GM04503 (cell line): ENCODE results near the gene TIMM10B.
A peak's percentile ranks its signal among the peaks of the same experiment; 100 is the strongest.

Source experiments
- DNase-seq: peaks from one replicate; pipeline ENCODE4 v3.0.0-alpha.2; 2012; ENCODE audit warnings: low read depth

Gene TIMM10B, protein sequence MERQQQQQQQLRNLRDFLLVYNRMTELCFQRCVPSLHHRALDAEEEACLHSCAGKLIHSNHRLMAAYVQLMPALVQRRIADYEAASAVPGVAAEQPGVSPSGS

DNA sequence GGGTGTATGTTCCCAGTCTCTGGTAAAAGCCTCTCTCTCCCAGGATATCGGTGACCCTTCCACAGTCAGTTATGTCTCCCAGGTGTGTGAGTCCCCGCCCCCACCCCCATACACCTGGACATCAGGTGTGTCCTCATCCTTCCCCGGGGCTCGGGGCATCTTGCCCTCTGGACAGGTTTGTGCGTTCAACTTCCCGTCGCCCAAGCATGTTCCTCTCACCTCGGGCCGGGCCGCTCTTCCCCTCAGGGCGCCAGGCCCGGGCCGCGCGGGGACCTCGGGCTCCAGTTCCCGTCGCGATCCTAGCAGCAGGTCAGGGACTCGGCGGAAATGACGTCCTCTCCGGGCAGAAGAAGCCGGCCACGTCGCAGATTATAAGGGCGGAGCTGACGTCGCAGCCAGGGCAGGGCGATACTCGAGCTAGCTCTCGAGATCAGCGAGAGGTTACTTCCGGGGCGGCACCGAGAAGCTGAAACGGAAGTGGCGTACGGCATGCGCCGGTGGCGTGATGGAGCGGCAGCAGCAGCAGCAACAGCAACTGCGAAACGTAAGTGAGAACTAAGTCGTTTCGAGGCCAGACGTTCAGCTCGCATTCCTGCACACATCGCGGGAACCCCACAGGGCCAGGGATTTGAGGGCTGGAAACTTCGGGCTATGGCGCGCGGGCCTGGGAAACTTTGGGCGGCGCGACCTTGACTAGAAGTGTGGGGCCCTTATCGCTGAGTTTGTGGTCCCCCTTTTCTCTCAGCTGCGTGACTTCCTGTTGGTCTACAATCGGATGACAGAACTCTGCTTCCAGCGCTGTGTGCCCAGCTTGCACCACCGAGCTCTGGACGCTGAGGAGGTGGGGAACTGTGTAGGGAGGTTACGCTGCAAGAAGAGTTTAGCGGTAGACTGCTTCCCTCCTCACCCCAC lies at the start of gene TIMM10B, which contains the start of gene ARFIP2:
Gene TIMM10B (plus strand): TSS at position 490 of the 912 bp plus-strand sequence. CDS start 16 bp downstream, at position 506.
Gene ARFIP2 (minus strand): TSS at position 320 of the 912 bp plus-strand sequence. CDS start 910 bp downstream, outside the sequence.
- DNase-seq, result peak; percentile 91

DNA sequence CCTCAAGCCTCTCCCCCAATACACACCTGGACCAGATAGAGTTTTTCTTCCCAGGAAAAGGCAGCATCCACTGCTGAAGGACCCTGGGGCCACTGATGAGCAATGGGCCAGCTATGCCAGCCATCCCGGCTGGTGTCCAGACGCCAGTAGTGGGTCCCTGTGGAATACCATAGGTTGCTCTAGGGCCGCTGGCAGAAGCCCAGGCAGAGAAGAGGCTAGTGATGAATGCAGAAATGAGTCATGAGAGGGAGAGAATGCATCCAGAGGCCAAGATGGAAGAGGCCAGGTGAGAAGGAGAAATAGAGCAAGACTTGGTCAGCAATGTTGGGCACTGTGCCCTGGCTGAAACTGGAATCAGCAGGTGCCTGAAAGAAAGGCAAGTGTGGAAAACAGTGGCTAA lies 49.4 kb upstream of the TIMM10B start:
- DNase-seq, result peak; percentile 76

GRCh38 chr11:6433998-6434660 lies 47.2 kb upstream of the TIMM10B start:
- no peak for DNase-seq

DNA sequence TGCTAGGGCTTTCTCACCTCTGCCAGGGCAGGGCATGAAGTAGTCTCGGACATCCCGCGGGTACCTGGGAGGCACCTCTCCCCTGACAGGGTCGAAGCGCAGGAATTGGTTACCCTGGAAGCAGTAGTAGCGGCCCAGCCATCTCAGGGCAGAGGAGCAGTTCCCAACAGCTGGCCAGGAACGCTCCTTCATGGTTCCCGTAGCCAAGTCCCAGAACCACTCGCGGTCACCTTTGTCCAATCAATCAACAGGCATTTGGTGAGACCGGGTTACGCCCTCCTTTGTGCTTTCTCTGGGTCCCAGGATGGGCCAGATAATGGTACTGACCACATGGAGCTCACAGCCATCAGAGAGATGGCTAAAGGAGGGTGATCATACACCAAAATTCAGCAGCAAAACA lies 43.9 kb upstream of the TIMM10B start:
- DNase-seq, result no peak

DNA sequence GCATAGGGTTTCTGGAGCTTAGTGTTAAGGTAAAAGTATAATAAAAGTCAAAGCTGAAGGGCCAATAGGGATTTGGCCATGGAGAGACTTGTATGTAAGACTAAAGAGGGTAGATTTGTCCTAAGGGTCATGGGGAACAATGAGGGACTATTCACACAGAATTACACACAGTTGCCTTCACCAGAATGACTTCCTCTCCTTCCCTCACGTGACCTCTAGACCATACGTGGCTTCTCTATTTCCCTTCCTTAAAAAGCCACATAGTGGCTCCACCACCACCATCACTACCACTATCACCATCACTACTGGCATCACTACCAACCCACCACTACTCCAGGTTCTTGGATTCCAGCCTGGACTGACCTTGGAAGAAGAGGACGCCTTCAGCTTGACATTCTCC lies 43.3 kb upstream of the TIMM10B start:
- DNase-seq, result no peak

GRCh38 chr11:6438979-6439571 lies 42.2 kb upstream of the TIMM10B start:
- no peak for DNase-seq

GRCh38 chr11:6440906-6441358 lies 40.4 kb upstream of the TIMM10B start, which contains the start of gene HPX:
TSS of gene HPX (minus strand) at chr11:6440987. CDS start at chr11:6440963, 24 bp downstream.
- no peak for DNase-seq

- DNase-seq, result no peak
These were observed 38.9 kb upstream of the TIMM10B start for GRCh38 chr11:6442441-6442840.

DNA sequence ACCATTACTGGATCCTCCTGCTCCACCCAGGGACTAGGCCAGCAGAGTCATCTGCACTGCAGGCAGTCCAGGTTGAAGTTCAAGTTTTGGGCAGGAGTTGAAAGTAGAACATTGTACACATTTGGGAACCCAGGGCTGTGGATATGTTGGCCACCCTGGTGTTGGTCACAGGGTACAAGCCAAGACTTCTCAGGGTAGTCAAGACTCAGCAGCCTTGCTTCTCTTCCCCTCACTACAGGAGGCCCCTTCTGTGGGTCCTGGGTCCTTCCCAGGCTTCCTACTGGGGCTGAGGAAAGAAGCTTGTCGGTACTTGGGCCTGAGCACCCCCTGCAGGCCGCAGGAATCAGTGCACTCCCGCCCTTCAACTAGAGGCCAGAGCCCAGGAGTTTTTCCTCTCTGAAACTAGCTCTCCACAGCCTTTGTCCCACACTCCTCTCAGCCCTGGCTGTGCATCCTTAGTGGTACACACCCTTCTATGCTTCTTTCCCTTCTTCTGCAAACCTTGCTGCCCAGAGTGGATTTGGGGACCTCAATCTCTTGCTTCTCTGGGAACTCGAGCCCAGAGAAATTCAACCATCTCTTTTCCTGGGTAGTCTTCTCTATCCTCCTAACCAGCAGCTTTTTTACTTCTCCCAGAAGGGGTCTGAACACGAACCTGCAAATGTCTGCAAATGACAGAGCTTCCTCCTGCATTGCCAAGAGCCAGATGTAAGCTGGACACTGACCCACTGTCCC lies 37.9 kb upstream of the TIMM10B start:
- DNase-seq, result no peak

DNA sequence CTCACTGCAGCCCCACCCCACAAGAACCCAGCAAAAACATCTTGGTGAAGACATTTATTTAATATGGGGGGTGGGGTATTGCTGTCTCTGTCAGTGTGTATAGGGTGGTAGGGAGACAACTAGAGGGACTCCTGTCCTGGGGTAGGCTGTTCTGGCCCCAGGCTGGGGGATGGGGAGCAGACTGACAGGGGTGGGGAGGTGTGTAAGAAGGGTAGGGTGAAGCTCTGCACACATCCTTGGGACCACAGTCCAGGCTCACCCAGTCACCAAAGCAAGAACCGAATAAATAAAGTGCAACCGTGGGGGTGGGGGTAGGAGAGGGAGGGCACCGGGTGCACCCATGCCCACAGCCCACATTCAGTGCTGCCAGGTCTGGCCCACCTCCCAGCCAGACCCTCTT lies 32.7 kb upstream of the TIMM10B start:
- DNase-seq, result no peak

DNA sequence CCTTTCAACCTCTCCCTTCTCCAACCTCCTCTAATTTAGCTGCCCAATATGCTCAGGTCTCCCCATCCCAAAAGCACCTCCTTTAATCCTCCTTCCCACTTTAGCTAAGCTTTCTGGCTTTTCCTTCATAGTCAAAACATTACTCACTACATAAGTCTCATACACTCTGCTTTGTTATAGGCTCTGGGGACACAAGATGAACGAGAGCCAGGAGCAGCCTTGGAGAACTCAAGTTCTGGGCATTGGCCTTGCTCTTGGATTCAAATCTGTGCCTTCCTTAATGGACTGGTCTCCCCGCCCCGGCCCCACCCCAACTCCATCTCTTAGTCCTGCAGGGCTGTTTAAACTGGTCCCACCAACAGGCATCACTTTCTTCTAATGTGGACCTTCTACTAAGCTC lies 29.1 kb upstream of the TIMM10B start:
- no peak for DNase-seq

DNA sequence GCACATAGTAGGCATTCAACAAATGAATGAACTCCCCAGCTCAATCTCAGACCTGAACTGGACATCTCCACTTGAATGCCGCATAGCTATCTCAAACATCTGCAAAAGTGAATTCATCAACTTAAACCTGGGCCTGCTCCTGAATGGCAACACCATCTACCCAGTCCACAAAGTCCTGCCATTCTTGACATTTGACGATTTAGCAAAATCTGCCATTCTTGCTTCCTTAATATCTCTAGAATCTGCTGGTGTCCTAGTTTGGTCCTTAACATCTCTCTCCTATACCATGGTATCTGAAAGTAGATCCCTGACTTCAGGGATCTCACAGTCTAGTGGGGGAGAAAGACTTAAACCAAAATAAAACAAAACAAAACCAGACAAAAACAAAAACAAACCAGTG lies 28.1 kb upstream of the TIMM10B start:
- no peak for DNase-seq

GRCh38 chr11:6455070-6455469 lies 26.2 kb upstream of the TIMM10B start:
- DNase-seq, result no peak

GRCh38 chr11:6456361-6457073 lies 24.8 kb upstream of the TIMM10B start:
- no peak for DNase-seq

GRCh38 chr11:6457581-6458320 lies 23.6 kb upstream of the TIMM10B start:
- no peak for DNase-seq

DNA sequence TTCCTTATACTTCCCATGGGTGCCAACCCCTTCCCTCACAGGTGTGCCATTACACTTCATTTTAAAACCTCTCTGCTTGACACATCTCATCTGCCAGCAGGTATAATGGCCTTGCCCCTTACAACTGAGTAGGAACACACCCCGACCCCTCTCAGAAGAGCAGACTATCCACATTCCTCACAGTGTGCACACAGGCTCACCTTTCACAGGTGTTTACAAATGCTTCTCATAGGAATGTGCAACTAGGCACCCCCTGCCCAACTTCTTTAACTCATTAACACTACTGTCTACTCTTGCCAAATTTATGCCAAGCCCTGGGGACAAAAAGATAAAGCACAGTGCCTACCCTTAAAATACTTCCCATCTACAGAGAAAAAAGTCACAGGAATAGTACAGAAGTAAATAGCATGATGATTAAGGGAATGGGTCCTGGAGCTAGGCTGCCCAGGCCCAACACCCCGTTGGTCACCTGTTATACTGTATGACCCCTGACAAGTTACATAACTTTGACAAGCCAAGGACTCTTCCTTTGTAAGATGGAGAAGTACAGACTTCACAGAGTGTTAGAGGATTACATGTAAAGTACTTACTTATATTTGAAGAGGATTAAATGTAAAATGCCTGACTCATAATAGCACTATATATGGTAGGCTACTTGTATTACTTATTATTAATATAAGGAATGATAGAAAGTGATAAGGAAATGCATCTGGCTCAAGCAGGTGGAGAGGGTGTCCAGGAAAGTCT lies 22.8 kb upstream of the TIMM10B start:
- no peak for DNase-seq

GRCh38 chr11:6459099-6459450 lies 22.2 kb upstream of the TIMM10B start:
- DNase-seq, result no peak

DNA sequence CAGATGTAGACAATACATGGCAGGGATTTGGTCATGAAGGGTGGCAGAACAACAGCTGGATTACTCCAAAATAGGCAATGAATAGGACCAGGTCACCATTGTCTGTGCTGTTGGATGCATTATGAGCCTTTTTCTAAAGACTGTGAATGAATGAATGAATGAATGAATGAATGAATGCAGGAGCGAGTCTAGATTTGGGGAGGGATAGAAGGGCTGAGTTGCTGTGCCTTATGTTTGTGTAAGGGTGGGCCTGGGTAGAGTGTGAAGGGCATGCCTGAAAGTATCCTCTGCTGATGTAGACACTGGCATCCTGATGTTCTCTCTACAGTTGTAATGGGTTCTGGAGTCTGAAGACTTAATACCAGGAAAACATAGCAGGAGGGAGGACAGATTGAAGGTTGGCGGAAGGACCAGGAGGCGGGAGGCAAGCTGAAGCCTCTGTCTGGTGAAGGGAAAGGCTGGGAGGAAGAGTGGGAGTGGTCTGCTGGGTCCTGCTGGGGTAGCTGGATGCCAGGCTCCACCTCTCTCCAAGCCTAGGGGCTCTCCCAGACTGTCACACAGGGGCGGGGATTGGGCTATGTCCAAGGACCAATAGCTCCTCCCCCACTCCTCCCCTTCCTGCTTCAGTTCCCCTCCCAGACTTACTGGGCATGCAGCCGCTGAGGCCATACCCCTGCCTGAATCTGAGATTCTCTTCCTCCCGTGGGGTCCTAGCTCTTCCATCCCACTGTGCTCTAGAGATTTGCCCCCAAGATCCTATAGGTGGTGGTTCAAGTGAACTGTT lies 12.4 kb upstream of the TIMM10B start:
- DNase-seq, result no peak

DNA sequence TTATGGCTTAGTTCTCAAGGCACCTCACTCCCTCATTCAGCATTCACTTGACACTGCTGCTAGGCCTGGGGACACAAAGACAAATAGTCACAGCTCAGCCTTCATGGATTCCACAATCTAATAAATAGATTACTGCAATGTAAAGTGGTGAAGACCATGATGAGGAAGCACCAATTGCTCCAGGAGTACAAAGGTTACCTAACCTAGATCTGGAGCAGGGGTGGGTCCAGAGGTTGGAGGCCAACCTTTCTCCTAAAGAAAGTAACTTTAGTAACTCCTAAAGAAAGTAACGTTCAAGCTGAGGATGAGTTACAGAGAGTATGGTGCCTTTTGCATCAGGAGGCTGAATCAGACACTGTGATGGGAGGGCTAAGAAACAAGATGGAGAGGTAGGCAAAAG lies 11.7 kb upstream of the TIMM10B start:
- no peak for DNase-seq
